Stimulated activated CD8-positive, alpha-beta memory T cell treated with anti-CD3 and anti-CD28 coated beads, Interleukin-2, amount 100 ng/mL, for 1 hour (primary cell): ENCODE measurements around the gene MAPK1.
"Not testable (repeated sequence)": the region's sequence is repeated elsewhere in the genome, so short reads cannot be mapped to it uniquely, and the experiment has no call there.

Source experiments
- DNase-seq, 2 donors: peaks; one replicate each; pipeline ENCODE4 v3.0.0-alpha.2; 2020; ENCODE audit warnings: low read depth in 2 of 2

The MAPK1 gene

GRCh38 chr22:21848057-21848456, 19.4 kb downstream of the MAPK1 start:
- not testable (repeated sequence) for DNase-seq

GRCh38 chr22:21845558-21846453, 21.6 kb downstream of the MAPK1 start:
- DNase-seq: no peak

GRCh38 chr22:21842946-21843345, 24.5 kb downstream of the MAPK1 start:
- no peak for DNase-seq

GRCh38 chr22:21841422-21841821, 26.0 kb downstream of the MAPK1 start:
- DNase-seq: no peak

GRCh38 chr22:21840236-21840823, 27.1 kb downstream of the MAPK1 start:
- no peak for DNase-seq

GRCh38 chr22:21839765-21840140, 27.7 kb downstream of the MAPK1 start:
- DNase-seq: no peak

GRCh38 chr22:21839104-21839764, 28.2 kb downstream of the MAPK1 start:
- not testable (repeated sequence) for DNase-seq

GRCh38 chr22:21837248-21837979, 30.0 kb downstream of the MAPK1 start:
- DNase-seq: no peak

GRCh38 chr22:21836486-21836885, 31.0 kb downstream of the MAPK1 start:
- DNase-seq: not testable (repeated sequence)

- DNase-seq: no peak
Measured at GRCh38 chr22:21835378-21835777, 32.1 kb downstream of the MAPK1 start.

GRCh38 chr22:21834869-21835268, 32.6 kb downstream of the MAPK1 start:
- no peak for DNase-seq

GRCh38 chr22:21832291-21833290, 34.9 kb downstream of the MAPK1 start:
- DNase-seq: no peak

GRCh38 chr22:21829523-21829922, 37.9 kb downstream of the MAPK1 start:
- DNase-seq: no peak

- DNase-seq: no peak
Measured at GRCh38 chr22:21828268-21828638, 39.2 kb downstream of the MAPK1 start.

GRCh38 chr22:21827628-21828267, 39.7 kb downstream of the MAPK1 start:
- DNase-seq: no peak

- no peak for DNase-seq
Measured at GRCh38 chr22:21826204-21826603, 41.2 kb downstream of the MAPK1 start.

- DNase-seq: not testable (repeated sequence)
Measured at GRCh38 chr22:21824962-21825361, 42.5 kb downstream of the MAPK1 start.

- no peak for DNase-seq
Measured at GRCh38 chr22:21824445-21824912, 43.0 kb downstream of the MAPK1 start.

GRCh38 chr22:21823740-21824444, 43.6 kb downstream of the MAPK1 start:
- no peak for DNase-seq
